ENCODE results near the gene IL32. TPM values are rescaled to one million over a fixed set of nuclear protein-coding genes. Genes with fewer than 3 reads are reported as not detected.

IL32 gene
- total RNA-seq, 1 experiment from 2014 or later = 4.5 TPM

GRCh38 chr16:3029491-3030221 lies 35.8 kb upstream of the IL32 start:
- Histone ChIP-seq H3K4me1 (ENCODE audit: insufficient read depth, low read length, poor library complexity, severe bottlenecking) (peaks cover 12% of the 10 kb centered on the region), H3K9me3 (ENCODE audit: low read depth, low read length, poor library complexity, severe bottlenecking) (no peaks in the 10 kb centered on the region), H3K36me3 (ENCODE audit: insufficient read depth, low read length, poor library complexity, severe bottlenecking) (peaks cover 3% of the 10 kb centered on the region), H3K27ac (ENCODE audit: low read depth, low read length, poor library complexity, severe bottlenecking) (no peak overlapping the region), H3K27me3 (replicated peaks; ENCODE audit: insufficient read depth, low read depth, low read length, poor library complexity) (peaks cover 46% of the 10 kb centered on the region), H3K4me3 (ENCODE audit: low read depth, low read length, poor library complexity, severe bottlenecking) (peak overlapping the region; percentile 27)
- intact Hi-C loops (cut with micrococcal nuclease; ENCODE audit: unreplicated experiment) = no loop called here
- ChIA-PET POLR2A (ENCODE audit: low non-redundant PET) (no interaction called here), CTCF (interaction anchor here (1.3 kb wide), 1 partner anchor 10 kb away, joined by 6 read pairs; the partner anchor contains the start of gene TNFRSF12A)
- peak; percentile 49 for DNase-seq (ENCODE audit: low spot score)
- TF ChIP-seq CTCF (conservative IDR thresholded peaks at IDR 0.05; ENCODE audit: low read depth, low read length) (no peak), EZH2 (IDR thresholded peaks at IDR 0.05; ENCODE audit: borderline replicate concordance, low read depth, low read length, poor library complexity, severe bottlenecking) (no peak)
- no TSS peak for BruUV-seq (replicated peaks)

- Histone ChIP-seq H3K36me3 (ENCODE audit: insufficient read depth, low read length, poor library complexity, severe bottlenecking) (peaks cover 3% of the 10 kb centered on the region), H3K4me1 (ENCODE audit: insufficient read depth, low read length, poor library complexity, severe bottlenecking) (peaks cover 12% of the 10 kb centered on the region), H3K27ac (ENCODE audit: low read depth, low read length, poor library complexity, severe bottlenecking) (no peak overlapping the region), H3K9me3 (ENCODE audit: low read depth, low read length, poor library complexity, severe bottlenecking) (no peaks in the 10 kb centered on the region), H3K4me3 (ENCODE audit: low read depth, low read length, poor library complexity, severe bottlenecking) (no peak overlapping the region), H3K27me3 (replicated peaks; ENCODE audit: insufficient read depth, low read depth, low read length, poor library complexity) (peaks cover 53% of the 10 kb centered on the region)
- ChIA-PET CTCF (interaction anchor here (1.5 to 2.3 kb wide), 3 partner anchors 11 to 15 kb away, joined by 4 to 15 read pairs (median 5); partner anchors contain the start of gene TNFRSF12A), POLR2A (ENCODE audit: low non-redundant PET) (no interaction called here)
- intact Hi-C loops (cut with micrococcal nuclease; ENCODE audit: unreplicated experiment) = no loop called here
- TF ChIP-seq EZH2 (IDR thresholded peaks at IDR 0.05; ENCODE audit: borderline replicate concordance, low read depth, low read length, poor library complexity, severe bottlenecking) (no peak), CTCF (conservative IDR thresholded peaks at IDR 0.05; ENCODE audit: low read depth, low read length) (no peak)
- DNase-seq (ENCODE audit: low spot score) = no peak
- BruUV-seq (replicated peaks) = no TSS peak
Observed at GRCh38 chr16:3030222-3031212, 34.9 kb upstream of the IL32 start.

- Histone ChIP-seq H3K27me3 (replicated peaks; ENCODE audit: insufficient read depth, low read depth, low read length, poor library complexity) (peaks cover 74% of the 10 kb centered on the region), H3K36me3 (ENCODE audit: insufficient read depth, low read length, poor library complexity, severe bottlenecking) (no peaks in the 10 kb centered on the region), H3K4me1 (ENCODE audit: insufficient read depth, low read length, poor library complexity, severe bottlenecking) (peaks cover 12% of the 10 kb centered on the region), H3K27ac (ENCODE audit: low read depth, low read length, poor library complexity, severe bottlenecking) (no peak overlapping the region), H3K9me3 (ENCODE audit: low read depth, low read length, poor library complexity, severe bottlenecking) (no peaks in the 10 kb centered on the region), H3K4me3 (ENCODE audit: low read depth, low read length, poor library complexity, severe bottlenecking) (no peak overlapping the region)
- no TSS peak for BruUV-seq (replicated peaks)
- intact Hi-C loops (cut with micrococcal nuclease; ENCODE audit: unreplicated experiment) = no loop called here
- DNase-seq (ENCODE audit: low spot score) = no peak
- CTCF ChIA-PET = interaction anchor here (1.0 to 2.3 kb wide), 4 partner anchors 10 to 97 kb away, joined by 3 to 15 read pairs (median 4); no protein-coding TSS in a partner anchor
- POLR2A ChIA-PET (ENCODE audit: low non-redundant PET) = no interaction called here
- no peak for TF ChIP-seq EZH2 (IDR thresholded peaks at IDR 0.05; ENCODE audit: borderline replicate concordance, low read depth, low read length, poor library complexity, severe bottlenecking)
- no peak for TF ChIP-seq CTCF (conservative IDR thresholded peaks at IDR 0.05; ENCODE audit: low read depth, low read length)
Observed at GRCh38 chr16:3032624-3033023, 32.8 kb upstream of the IL32 start.

Data from A673 (cell line).